ENCODE measurements around the gene SLC24A3. TPM values are rescaled to one million over a fixed set of nuclear protein-coding genes. Genes with fewer than 3 reads are reported as not detected.

SLC24A3 gene
- total RNA-seq, 1 donor from 2014 or later = 0.62 TPM

DNA sequence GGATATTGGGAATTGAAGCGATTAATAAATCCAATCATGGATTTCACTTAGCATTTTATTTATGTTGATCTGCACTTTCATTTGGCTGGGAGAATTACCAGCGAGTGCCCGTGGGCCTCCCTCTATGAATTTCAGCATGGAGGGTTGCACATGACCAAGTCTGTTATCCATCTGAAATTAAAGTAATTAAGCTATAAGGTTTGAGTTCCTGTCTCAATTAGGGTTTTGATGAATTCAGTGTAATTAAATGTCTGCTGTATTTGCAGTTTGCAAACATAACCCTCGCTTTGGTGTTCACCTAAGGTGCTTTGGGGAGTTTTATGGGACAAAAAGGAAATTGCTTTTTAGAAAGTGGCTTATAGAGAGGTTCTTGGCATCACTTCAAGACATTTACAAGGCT, 375.8 kb downstream of the SLC24A3 start:
- intact Hi-C loops (cut with micrococcal nuclease) = loop anchor here (10.0 kb wide), 2 partner anchors 383 to 953 kb away; no protein-coding TSS in a partner anchor
- no peak for ATAC-seq

GRCh38 chr20:19588732-19589131, 376.3 kb downstream of the SLC24A3 start:
- ATAC-seq = peak; percentile 56
- intact Hi-C loops (cut with micrococcal nuclease) = loop anchor here (10.0 kb wide), 2 partner anchors 384 to 954 kb away; no protein-coding TSS in a partner anchor
- DNase-seq = no peak

More for the DNA sequence above, 375.8 kb downstream of the SLC24A3 start:
- no peak for DNase-seq

- intact Hi-C loops (cut with micrococcal nuclease) = loop anchor here (10.0 kb wide), 2 partner anchors 385 to 955 kb away; no protein-coding TSS in a partner anchor
- ATAC-seq (no peak), DNase-seq (no peak)
Measured at GRCh38 chr20:19589787-19590362, 377.4 kb downstream of the SLC24A3 start.

DNA sequence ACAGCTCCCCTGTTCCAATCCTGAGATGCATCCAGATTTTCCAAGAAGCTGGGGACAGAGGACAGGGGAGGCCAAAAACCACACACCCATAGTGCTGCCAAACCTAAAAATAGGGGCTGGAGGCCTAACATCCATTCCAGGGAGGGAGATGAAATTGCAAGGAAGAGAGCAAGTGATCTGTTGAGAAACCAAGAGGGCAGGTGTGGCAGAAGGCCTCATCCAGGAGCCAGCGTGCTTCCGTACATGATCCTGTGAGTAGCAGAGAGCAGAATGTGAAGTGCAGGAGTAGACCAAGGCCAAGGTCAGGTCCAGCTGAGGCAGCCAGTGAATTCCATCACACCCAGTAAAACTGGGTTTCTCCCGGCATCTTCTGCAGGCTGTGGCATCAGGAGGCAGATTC, 377.9 kb downstream of the SLC24A3 start:
- intact Hi-C loops (cut with micrococcal nuclease) = no loop called here
- ATAC-seq = no peak
- no peak for DNase-seq

GRCh38 chr20:19593762-19594161, 381.3 kb downstream of the SLC24A3 start:
- DNase-seq = no peak
- intact Hi-C loops (cut with micrococcal nuclease) = no loop called here

DNA sequence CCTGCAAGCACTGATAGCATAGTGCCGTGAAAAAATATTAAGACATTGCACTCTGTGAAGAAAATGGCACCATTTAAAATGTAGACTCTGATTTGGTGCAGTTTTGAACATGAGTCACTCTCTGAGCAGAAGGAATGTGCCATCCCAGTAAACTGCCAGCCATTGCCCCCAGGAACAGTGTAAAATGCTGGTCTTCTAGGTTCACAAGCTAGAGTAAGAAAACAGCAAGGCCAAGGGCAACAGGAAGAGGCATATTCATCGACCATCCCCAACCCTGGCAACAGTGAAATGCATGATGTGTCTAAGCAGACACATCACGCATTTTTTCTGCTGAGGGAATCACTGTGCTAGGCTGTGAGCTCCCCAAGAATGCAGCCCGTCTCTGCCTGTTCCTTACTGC, 382.5 kb downstream of the SLC24A3 start:
- ATAC-seq = no peak
- intact Hi-C loops (cut with micrococcal nuclease) = no loop called here

More at GRCh38 chr20:19593762-19594161, 381.3 kb downstream of the SLC24A3 start:
- no peak for ATAC-seq

GRCh38 chr20:19598117-19598850, 385.8 kb downstream of the SLC24A3 start:
- ATAC-seq (no peak), DNase-seq (no peak)
- intact Hi-C loops (cut with micrococcal nuclease) = no loop called here

More for the DNA sequence above, 382.5 kb downstream of the SLC24A3 start:
- DNase-seq = no peak

- intact Hi-C loops (cut with micrococcal nuclease) = no loop called here
- ATAC-seq = no peak
Measured at GRCh38 chr20:19599200-19599599, 386.8 kb downstream of the SLC24A3 start.

DNA sequence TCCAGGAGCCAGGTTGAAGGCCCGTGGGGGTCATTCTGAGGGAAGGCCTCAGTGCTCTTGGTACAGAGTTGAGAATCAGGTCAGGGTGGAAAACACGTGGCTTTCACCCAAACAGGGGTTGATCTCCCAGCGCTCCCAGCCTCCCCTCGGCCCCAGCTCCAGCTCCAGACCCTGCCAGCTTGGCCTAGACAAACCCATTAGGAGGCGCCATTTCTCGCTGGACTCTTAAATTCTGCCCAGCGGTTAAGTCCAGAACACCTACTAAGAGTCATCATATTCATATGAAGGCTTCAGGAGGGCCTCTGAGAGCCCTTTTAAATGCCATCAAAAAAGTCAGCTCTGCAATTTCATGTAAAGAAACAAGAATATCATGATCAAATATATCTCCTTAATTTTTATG, 387.6 kb downstream of the SLC24A3 start:
- no peak for ATAC-seq
- intact Hi-C loops (cut with micrococcal nuclease) = loop anchor here (10.0 kb wide), 1 partner anchor 65 kb away; no protein-coding TSS in a partner anchor

More at GRCh38 chr20:19599200-19599599, 386.8 kb downstream of the SLC24A3 start:
- DNase-seq = no peak

DNA sequence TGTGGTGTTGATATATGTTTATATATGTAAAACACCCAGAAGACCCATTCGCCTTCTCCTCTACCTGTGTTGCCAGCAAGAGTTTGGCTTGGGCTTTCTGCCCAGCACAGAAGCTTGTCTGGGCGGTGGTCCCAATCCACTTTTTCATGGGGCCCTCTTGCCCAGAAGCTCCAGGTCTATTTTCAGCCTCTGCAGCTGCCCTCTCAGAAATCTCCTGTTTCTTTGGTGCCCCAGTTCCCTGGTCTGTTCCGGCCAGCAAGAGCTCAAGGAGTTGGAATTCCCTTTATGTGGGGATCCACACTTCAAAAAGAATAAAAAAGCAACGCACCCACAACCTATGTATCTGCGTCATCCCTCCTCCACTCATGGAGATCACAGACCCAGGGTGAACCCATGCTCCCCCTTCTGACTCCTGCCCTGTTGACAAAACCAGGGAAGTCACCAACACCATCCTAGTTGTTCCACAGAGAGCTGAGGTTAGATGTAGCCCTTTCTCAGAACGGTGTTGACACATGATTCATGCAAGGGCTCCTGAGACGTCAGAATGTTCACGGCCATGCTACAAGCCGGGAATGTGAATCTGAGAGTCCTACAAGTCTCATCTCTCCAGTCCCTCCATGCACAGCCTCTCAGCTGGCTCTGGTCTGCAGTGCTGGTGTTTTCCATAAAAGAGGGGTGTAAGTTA, 388.8 kb downstream of the SLC24A3 start:
- ATAC-seq (no peak), DNase-seq (no peak)
- intact Hi-C loops (cut with micrococcal nuclease) = loop anchor here (10.0 kb wide), 1 partner anchor 64 kb away; no protein-coding TSS in a partner anchor

More for the DNA sequence above, 387.6 kb downstream of the SLC24A3 start:
- no peak for DNase-seq

GRCh38 chr20:19602675-19603375, 390.4 kb downstream of the SLC24A3 start:
- no peak for ATAC-seq
- DNase-seq = no peak
- intact Hi-C loops (cut with micrococcal nuclease) = loop anchor here (10.0 kb wide), 1 partner anchor 62 kb away; no protein-coding TSS in a partner anchor

DNA sequence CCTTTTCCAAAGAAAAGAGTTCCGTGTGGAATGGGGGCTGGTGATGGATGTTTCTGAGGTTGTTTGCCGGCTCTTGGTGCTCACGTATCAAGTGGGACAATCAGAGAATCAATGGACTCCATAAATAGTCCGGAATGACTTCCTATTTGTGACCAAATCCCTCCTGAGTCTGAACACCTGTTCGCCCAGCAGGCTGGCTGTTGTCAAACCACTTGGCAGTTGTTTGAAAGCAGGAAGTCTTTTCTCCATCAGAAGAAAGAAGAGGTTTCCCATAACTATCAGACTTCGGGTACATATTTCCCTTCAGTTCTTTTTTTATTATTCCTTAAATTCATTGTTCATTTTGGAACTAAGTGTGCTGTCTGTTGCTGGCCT, 390.9 kb downstream of the SLC24A3 start:
- intact Hi-C loops (cut with micrococcal nuclease) = loop anchor here (10.0 kb wide), 1 partner anchor 61 kb away; no protein-coding TSS in a partner anchor
- no peak for DNase-seq
- no peak for ATAC-seq

DNA sequence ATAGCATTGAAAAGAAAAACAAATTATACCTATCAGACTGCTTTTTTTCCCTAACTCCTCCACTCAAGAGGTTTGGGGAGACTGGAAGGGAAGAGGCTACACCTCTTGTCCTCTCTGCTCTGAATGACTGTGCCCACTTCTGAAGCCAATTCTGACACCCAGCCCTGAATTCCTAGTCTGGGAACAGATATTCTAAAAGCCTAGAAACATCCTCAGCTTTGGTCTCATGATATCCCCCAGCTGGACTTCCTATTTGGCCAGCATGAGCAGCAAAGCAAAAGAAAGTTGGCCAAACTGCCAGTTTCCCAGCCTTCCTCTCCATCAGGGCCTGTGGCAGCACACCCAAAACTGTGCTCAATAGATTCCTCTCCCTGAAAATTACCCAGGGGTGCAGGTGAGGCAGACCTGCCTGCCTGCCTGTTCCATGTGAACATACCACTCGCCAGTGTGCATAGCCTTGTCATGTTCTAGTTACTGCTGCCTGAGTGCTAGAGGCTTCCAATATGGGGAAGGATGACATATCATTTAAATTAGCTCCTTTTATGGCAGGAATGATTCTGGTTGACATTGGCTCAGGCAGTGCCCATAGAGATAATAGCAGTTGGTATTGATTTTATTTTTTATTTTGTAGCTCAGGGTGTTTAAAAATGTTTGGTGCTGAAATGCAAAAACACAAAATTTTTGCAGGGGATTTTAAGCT, 393.5 kb downstream of the SLC24A3 start:
- DNase-seq (no peak), ATAC-seq (peak; percentile 48)
- intact Hi-C loops (cut with micrococcal nuclease) = loop anchor here (10.0 kb wide), 1 partner anchor 59 kb away; no protein-coding TSS in a partner anchor

DNA sequence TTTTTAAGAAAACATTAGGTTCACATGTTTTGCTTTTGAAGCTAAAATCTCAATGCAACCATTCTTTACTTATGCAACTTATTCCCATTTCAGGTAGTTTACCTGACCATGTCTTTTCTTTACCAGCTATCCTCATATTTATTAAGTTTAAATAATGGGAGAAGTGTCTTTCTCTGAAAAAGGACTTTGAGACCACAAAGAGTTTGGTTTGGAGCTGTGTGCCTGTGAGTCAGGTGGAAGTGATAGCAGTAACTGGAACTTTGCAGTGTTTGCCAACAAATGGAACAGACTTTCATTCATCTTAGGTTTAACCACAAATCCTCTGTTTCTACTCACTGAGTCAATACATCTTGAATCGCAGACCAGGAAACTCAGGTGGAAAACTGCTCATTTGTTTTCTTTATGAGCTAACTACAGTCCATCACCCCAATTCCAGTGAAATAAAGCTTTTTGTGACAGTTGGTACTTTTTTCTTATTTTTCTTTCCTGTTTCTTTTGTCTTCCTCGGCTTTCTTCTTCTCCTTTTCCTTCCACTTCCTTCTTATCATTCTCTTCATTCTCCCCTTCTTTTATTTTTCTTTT, 397.3 kb downstream of the SLC24A3 start:
- ATAC-seq (no peak), DNase-seq (no peak)
- intact Hi-C loops (cut with micrococcal nuclease) = loop anchor here (10.0 kb wide), 1 partner anchor 55 kb away; no protein-coding TSS in a partner anchor

GRCh38 chr20:19615629-19616028, 403.2 kb downstream of the SLC24A3 start:
- no peak for ATAC-seq
- intact Hi-C loops (cut with micrococcal nuclease) = no loop called here
- DNase-seq = no peak

- ATAC-seq (no peak), DNase-seq (no peak)
- intact Hi-C loops (cut with micrococcal nuclease) = no loop called here
Measured at GRCh38 chr20:19616081-19616480, 403.6 kb downstream of the SLC24A3 start.

- ATAC-seq = no peak
- no peak for DNase-seq
- intact Hi-C loops (cut with micrococcal nuclease) = no loop called here
Measured at GRCh38 chr20:19616620-19617019, 404.2 kb downstream of the SLC24A3 start.

GRCh38 chr20:19617256-19617655, 404.8 kb downstream of the SLC24A3 start:
- ATAC-seq (no peak), DNase-seq (no peak)
- intact Hi-C loops (cut with micrococcal nuclease) = no loop called here
